ENCODE data around the gene RTP4. TPM values are rescaled to one million over a fixed set of nuclear protein-coding genes. Genes with fewer than 3 reads are reported as not detected.

The RTP4 gene
- total and polyA plus RNA-seq, 9 of the 15 experiments (the other 6 are each of a cell fraction or from before 2014, with no cell fraction given), result 0.06 to 0.17 TPM; not detected in 7

DNA sequence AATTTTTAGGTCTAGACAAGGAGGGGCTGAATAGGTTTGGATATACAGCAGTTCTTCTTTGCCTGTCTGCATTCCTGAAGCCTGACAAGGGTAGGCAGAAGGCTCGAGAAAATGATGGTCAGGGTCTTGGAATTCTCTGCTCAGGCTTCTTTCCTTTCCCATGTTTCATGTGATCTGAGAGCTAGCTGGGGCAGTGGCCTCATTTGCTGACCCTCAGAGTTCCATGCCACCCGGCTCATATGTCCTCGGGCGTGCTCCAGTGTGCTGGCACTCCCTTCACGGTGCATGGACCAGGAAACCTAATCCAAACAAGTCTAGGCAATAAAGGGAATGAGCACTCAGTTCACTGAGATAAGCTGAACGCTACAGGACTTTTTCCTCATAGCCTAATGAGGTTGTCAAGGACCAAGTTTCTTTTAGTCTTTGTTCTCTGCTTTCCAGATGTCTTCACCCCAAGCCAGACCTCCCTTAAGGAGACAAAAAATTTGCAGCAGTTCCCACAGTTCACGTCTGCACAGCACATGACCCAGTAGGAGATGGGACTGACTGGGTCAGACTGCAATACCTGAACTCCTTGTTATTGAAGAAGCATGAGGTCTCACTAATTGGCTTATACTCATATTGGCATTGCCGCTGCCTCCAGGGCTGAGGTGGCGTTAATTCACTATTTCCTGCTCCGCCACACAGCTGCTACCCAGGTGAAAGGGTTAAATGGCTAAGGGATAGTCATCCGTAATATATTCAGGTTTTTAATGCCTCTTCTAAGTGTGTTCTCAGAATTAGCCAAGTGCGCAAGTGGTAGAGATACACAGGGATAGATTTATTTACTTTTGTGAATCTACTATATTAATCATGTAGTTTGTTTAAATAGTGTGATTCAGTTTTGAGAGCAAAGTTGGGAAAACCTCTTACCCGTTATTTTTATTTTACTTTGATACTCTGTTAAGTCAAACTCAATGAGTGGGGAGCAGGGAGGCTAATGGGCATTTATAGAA is 15.3 kb upstream of the RTP4 start:
- Histone ChIP-seq H3K79me2 (ENCODE audit: control insufficient read depth, insufficient read depth, low read length) (no peaks in the 10 kb centered on the region), H3K27ac (ENCODE audit: extremely low read depth, low read depth, low read length) (no peak overlapping the region), H3K36me3 (ENCODE audit: control insufficient read depth, insufficient read depth, low read length) (no peaks in the 10 kb centered on the region), H3K4me3 (no peak overlapping the region), H3K9ac (ENCODE audit: insufficient read depth in 1 of 2, low read depth in 2 of 2, low read length in 2 of 2) (no peak overlapping the region), H3K9me1 (ENCODE audit: control insufficient read depth, insufficient read depth, low read length) (no peaks in the 10 kb centered on the region), H2AFZ (ENCODE audit: low read depth, low read length) (no peak overlapping the region), H3K4me2 (ENCODE audit: insufficient read depth, low read length) (no peak overlapping the region), H3K27me3 (ENCODE audit: control insufficient read depth in 2 of 2, insufficient read depth in 2 of 2, low read length in 2 of 2) (no peaks in the 10 kb centered on the region), H3K4me1 (replicated peaks in 1 of 2; ENCODE audit: control insufficient read depth in 2 of 2, insufficient read depth in 2 of 2, low read length in 2 of 2) (no peaks in the 10 kb centered on the region), H3K9me3 (replicated peaks; ENCODE audit: control insufficient read depth, insufficient read depth, low read depth, low read length) (no peaks in the 10 kb centered on the region), H4K20me1 (replicated peaks; ENCODE audit: control insufficient read depth, insufficient read depth, low read length) (no peaks in the 10 kb centered on the region)
- in situ Hi-C loops (cut with MboI) (no loop called here), intact Hi-C loops (cut with micrococcal nuclease) (no loop called here)
- ChIA-PET POLR2A (interaction anchor here (0.7 kb wide), 1 partner anchor 644 kb away, joined by 4 read pairs; no protein-coding TSS in a partner anchor), CTCF (ENCODE audit: low intra/inter-chr PET ratio) (no interaction called here)
- no peak for DNase-seq (ENCODE audit: extremely low read depth in 1 of 4, low spot score in 3 of 4)
- TF ChIP-seq ZNF507 (tag; conservative IDR thresholded peaks at IDR 0.05) (no peak), BHLHE40 (IDR thresholded peaks at IDR 0.05; ENCODE audit: low read length) (no peak), FOS (IDR thresholded peaks at IDR 0.05; ENCODE audit: extremely low read depth, insufficient read length) (no peak), CBFB (CRISPR knock-in tag; IDR thresholded peaks at IDR 0.05) (no peak), TFAM (CRISPR knock-in tag; conservative IDR thresholded peaks at IDR 0.05) (no peak), ATF7 (IDR thresholded peaks at IDR 0.05) (no peak), MAFG (tag; conservative IDR thresholded peaks at IDR 0.05) (no peak), ZNF778 (CRISPR knock-in tag; IDR thresholded peaks at IDR 0.05) (no peak), ZFX (CRISPR knock-in tag; IDR thresholded peaks at IDR 0.05) (no peak), ZNF3 (CRISPR knock-in tag; IDR thresholded peaks at IDR 0.05) (no peak), MEF2D (tag; conservative IDR thresholded peaks at IDR 0.05; ENCODE audit: low read depth) (no peak), MYBL2 (IDR thresholded peaks at IDR 0.05; ENCODE audit: low read depth) (no peak), MYBL2 (CRISPR knock-in tag; IDR thresholded peaks at IDR 0.05; ENCODE audit: borderline replicate concordance) (no peak), ESRRA (IDR thresholded peaks at IDR 0.05; ENCODE audit: borderline replicate concordance, low read depth) (no peak), EWSR1 (IDR thresholded peaks at IDR 0.05; ENCODE audit: borderline replicate concordance, low read depth, partially characterized antibody) (no peak), MTA2 (IDR thresholded peaks at IDR 0.05; ENCODE audit: low read depth) (no peak), BDP1 (IDR thresholded peaks at IDR 0.05; ENCODE audit: insufficient read depth, insufficient read length) (no peak), HDAC2 (IDR thresholded peaks at IDR 0.05) (no peak), PTRF (tag; IDR thresholded peaks at IDR 0.05) (no peak), DNMT1 (IDR thresholded peaks at IDR 0.05) (no peak)
- TF ChIP-seq, protein P1, sequence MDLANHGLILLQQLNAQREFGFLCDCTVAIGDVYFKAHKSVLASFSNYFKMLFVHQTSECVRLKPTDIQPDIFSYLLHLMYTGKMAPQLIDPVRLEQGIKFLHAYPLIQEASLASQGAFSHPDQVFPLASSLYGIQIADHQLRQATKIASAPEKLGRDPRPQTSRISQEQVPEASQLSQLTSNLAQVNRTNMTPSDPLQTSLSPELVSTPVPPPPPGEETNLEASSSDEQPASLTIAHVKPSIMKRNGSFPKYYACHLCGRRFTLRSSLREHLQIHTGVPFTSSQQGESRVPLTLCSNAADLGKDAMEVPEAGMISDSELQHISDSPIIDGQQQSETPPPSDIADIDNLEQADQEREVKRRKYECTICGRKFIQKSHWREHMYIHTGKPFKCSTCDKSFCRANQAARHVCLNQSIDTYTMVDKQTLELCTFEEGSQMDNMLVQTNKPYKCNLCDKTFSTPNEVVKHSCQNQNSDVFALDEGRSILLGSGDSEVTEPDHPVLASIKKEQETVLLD (IDR thresholded peaks at IDR 0.05), result no peak
- FAIRE-seq, result no peak
- BruUV-seq (replicated peaks), result no TSS peak
- ATAC-seq, result no peak
- WGBS (ENCODE audit: insufficient coverage, low coverage, missing lambda C conversion rate), result 3% methylated on average over 13 of the region's 13 CpGs
